Coronary artery (tissue), 2 donors: ENCODE measurements around the gene SPPL3.

ENCODE experiments used
- DNase-seq: peaks from one replicate; pipeline ENCODE4 v3.0.0-alpha.2; 2017; ENCODE audit warnings: low spot score
- H3K27ac ChIP-seq, 2 donors: fragments of 200-600 bp; sonication (generic); one replicate each; pipeline ENCODE4 v1.5.1; 2016 to 2019
- H3K4me3 ChIP-seq: fragments of 200-600 bp; sonication (generic); 2 replicates; pipeline ENCODE4 v1.5.1; 2016; ENCODE audit warnings: mild to moderate bottlenecking, moderate library complexity
- TF ChIP-seq, protein P1 (sequence below): fragments of 200-600 bp; sonication (generic); IDR thresholded peaks from one replicate; pipeline ENCODE4 v1.5.1; 2019; ENCODE audit warnings: antibody characterized with exemption

The SPPL3 gene

DNA sequence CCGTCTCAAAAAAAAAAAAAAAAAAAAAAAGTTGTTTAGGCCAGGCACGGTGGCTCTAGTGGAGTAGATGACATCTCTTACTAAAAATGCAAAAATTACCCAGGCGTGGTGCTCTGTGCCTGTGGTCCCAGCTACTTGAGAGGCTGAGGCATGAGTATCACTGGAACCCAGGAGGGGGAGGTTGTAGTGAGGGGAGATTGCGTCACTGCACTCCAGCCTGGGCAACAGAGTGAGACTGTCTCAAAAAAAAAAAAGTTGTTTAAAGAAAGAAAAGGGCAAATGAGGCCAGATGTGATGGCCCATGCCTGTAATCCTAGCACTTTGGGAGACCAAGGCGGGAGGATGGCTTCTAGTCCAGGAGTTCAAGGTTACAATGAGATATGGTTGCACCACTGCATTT lies 36.6 kb upstream of the SPPL3 start:
- TF ChIP-seq, protein P1, sequence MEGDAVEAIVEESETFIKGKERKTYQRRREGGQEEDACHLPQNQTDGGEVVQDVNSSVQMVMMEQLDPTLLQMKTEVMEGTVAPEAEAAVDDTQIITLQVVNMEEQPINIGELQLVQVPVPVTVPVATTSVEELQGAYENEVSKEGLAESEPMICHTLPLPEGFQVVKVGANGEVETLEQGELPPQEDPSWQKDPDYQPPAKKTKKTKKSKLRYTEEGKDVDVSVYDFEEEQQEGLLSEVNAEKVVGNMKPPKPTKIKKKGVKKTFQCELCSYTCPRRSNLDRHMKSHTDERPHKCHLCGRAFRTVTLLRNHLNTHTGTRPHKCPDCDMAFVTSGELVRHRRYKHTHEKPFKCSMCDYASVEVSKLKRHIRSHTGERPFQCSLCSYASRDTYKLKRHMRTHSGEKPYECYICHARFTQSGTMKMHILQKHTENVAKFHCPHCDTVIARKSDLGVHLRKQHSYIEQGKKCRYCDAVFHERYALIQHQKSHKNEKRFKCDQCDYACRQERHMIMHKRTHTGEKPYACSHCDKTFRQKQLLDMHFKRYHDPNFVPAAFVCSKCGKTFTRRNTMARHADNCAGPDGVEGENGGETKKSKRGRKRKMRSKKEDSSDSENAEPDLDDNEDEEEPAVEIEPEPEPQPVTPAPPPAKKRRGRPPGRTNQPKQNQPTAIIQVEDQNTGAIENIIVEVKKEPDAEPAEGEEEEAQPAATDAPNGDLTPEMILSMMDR = no peak
- Histone ChIP-seq H3K4me3 (no peak overlapping the region), H3K27ac (no peak overlapping the region)
- no peak for DNase-seq

DNA sequence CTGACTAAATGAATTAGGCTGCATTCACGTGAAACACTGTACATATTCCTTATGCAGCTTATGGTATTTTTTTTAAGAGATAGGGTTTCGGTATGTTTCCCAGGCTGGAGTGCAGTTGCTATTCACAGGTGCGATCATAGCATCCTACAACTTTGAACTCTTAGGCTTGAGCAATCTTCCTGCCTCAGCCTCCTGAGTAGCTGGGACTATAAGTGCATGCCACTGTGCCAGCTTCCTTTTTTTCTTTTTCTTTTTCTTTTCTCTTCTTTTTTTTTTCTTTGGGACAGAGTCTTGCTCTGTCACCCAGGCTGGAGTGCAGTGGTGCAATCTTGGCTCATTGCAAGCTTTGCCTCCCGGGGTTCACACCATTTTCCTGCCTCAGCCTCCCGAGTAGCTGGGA lies 35.8 kb upstream of the SPPL3 start:
- H3K4me3 ChIP-seq = no peak overlapping the region
- no peak for DNase-seq
- TF ChIP-seq, protein P1 = no peak
- H3K27ac ChIP-seq = no peak overlapping the region

GRCh38 chr12:120939523-120939922 lies 35.4 kb upstream of the SPPL3 start:
- no peak overlapping the region for H3K4me3 ChIP-seq
- H3K27ac ChIP-seq = no peak overlapping the region
- TF ChIP-seq, protein P1 = no peak
- no peak for DNase-seq

GRCh38 chr12:120938496-120938895 lies 34.3 kb upstream of the SPPL3 start:
- DNase-seq = no peak
- Histone ChIP-seq H3K4me3 (no peak overlapping the region), H3K27ac (no peak overlapping the region)
- TF ChIP-seq, protein P1 = no peak

- no peak overlapping the region for H3K4me3 ChIP-seq
- TF ChIP-seq, protein P1 = no peak
- no peak for DNase-seq
- peak overlapping the region in 1 of 2 donors; percentile 65 for H3K27ac ChIP-seq
Observed at GRCh38 chr12:120936197-120936596, 32.0 kb upstream of the SPPL3 start.

DNA sequence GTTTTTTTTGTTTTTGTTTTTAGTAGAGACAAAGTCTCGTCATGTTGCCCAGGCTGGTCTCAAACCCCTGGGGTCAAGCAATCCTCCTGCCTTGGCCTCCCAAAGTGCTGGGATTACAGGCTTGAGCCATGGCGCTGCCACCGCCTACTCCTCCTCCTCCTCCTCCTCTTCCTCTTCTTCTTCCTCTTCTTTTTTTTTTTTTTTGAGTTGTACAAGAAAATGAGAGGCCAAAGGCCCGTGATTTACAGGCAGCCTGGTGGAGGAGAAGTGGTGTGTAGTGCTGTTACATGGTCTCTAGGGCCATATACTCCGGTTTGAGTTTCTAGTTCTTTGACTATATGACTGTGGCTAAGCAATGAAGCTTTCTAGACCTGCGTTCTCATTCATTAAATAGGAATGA lies 29.6 kb upstream of the SPPL3 start:
- no peak for DNase-seq
- TF ChIP-seq, protein P1 = no peak
- Histone ChIP-seq H3K27ac (no peak overlapping the region), H3K4me3 (no peak overlapping the region)

- TF ChIP-seq, protein P1 = no peak
- Histone ChIP-seq H3K4me3 (no peak overlapping the region), H3K27ac (no peak overlapping the region)
- no peak for DNase-seq
Observed at GRCh38 chr12:120932956-120933526, 28.9 kb upstream of the SPPL3 start.
